Fibroblast of villous mesenchyme (primary cell): ENCODE measurements around the gene CEBPG. TPM values are rescaled to one million over a fixed set of nuclear protein-coding genes. Genes with fewer than 3 reads are reported as not detected.

Experiments
- DNase-seq: peaks from one replicate; pipeline ENCODE4 v3.0.0-alpha.2; 2010; ENCODE audit warnings: low read depth
- H3K4me3 ChIP-seq: 2 replicates; pipeline ENCODE4 v1.5.1; 2011; ENCODE audit warnings: low read depth, mild to moderate bottlenecking, low read length
- CTCF ChIP-seq: IDR thresholded peaks from 2 replicates; pipeline ENCODE4 v1.5.1; 2012; ENCODE audit warnings: low read depth, mild to moderate bottlenecking, low read length; ENCODE audit not compliant: insufficient read depth
- total RNA-seq: library from RNA; depleted of rRNA; stranded (reverse); fragments of >200 nt; gene quantifications from 2 replicates; pipeline ENCODE4 v1.2.3, GENCODE V29; 2012

Gene CEBPG
- total RNA-seq, 1 donor: 22.0 TPM

- H3K4me3 ChIP-seq: no peak overlapping the region
- no peak for TF ChIP-seq CTCF
- DNase-seq: no peak
Observed at GRCh38 chr19:33398361-33399060, 25.0 kb downstream of the CEBPG start.

GRCh38 chr19:33399081-33399744 lies 25.7 kb downstream of the CEBPG start:
- DNase-seq: no peak
- H3K4me3 ChIP-seq: no peak overlapping the region
- TF ChIP-seq CTCF: no peak

- DNase-seq: no peak
- TF ChIP-seq CTCF: no peak
- no peak overlapping the region for H3K4me3 ChIP-seq
Observed at GRCh38 chr19:33399745-33400681, 26.5 kb downstream of the CEBPG start.

GRCh38 chr19:33400856-33401682 lies 27.6 kb downstream of the CEBPG start:
- no peak for DNase-seq
- H3K4me3 ChIP-seq: no peak overlapping the region
- no peak for TF ChIP-seq CTCF

- DNase-seq: no peak
- TF ChIP-seq CTCF: no peak
Observed at GRCh38 chr19:33401683-33402420, 28.3 kb downstream of the CEBPG start.

More at GRCh38 chr19:33401683-33402420, 28.3 kb downstream of the CEBPG start:
- H3K4me3 ChIP-seq: no peak overlapping the region
